ENCODE data around the gene AP5Z1. TPM values are rescaled to one million over a fixed set of nuclear protein-coding genes. Genes with fewer than 3 reads are reported as not detected.

Gene AP5Z1
- total and polyA plus RNA-seq, 2 donors: 19.2 to 104 TPM

DNA sequence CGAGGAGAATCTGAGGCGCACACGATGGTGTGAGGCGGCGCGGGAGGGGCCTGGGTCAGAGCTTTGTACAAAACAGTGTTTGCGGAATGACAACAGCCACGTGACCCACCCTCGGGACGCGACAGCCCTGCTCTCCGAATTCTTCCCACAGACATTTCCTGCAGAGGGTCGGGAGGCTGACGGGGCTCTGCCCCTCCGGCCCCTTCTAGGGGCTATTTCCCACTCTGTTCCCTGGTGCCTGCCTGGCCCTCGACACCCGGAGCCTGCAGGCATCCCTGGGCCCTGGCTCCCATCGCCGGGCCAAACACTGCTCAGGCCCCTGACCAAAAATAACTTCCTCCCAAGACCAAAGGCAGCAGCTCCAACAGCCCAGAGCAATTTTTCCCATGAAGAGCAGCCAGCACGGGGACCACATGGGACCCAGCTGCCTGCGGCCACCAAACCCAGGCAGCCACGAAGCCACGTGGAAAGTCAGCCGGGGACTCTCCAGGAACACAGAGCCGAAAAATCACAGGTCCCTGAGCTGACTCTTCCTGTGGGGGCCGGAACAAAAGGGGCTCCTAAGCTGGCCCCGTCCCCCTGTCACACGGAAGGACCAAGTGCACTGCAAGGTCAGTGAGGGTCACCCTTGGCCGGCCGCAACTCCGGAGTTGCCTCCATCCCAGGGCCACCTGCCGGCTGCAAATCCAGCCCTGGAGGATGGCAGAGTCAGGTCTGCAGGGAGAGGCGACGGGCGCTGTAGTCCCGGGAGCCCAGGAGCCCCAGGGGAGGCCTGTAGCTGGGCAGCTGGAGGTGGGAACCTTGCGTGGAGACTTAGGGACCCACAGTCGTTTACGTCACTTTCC is 44.4 kb downstream of the AP5Z1 start:
- Histone ChIP-seq H3K4me3 (ENCODE audit: low read length in 2 of 2) (no peak overlapping the region), H3K9me3 (ENCODE audit: control insufficient read depth in 2 of 2, insufficient read depth in 1 of 2, low read length in 1 of 2) (no peaks in the 10 kb centered on the region), H3K36me3 (ENCODE audit: control insufficient read depth in 2 of 2, insufficient read depth in 2 of 2, low read length in 1 of 2) (no peaks in the 10 kb centered on the region), H3K27ac (ENCODE audit: low read depth in 1 of 2, low read length in 1 of 2) (no peak overlapping the region), H3K4me1 (ENCODE audit: control insufficient read depth in 2 of 2, insufficient read depth in 2 of 2, low read length in 2 of 2) (no peaks in the 10 kb centered on the region), H3K27me3 (ENCODE audit: control insufficient read depth in 2 of 2, insufficient read depth in 1 of 2, low read length in 1 of 2) (peaks cover 0 to 2% of the 10 kb centered on the region in 2 donors)
- 84% methylated on average over 39 of the region's 39 CpGs for WGBS
- no peak for DNase-seq (ENCODE audit: low read depth in 6 of 9, low spot score in 9 of 9)

DNA sequence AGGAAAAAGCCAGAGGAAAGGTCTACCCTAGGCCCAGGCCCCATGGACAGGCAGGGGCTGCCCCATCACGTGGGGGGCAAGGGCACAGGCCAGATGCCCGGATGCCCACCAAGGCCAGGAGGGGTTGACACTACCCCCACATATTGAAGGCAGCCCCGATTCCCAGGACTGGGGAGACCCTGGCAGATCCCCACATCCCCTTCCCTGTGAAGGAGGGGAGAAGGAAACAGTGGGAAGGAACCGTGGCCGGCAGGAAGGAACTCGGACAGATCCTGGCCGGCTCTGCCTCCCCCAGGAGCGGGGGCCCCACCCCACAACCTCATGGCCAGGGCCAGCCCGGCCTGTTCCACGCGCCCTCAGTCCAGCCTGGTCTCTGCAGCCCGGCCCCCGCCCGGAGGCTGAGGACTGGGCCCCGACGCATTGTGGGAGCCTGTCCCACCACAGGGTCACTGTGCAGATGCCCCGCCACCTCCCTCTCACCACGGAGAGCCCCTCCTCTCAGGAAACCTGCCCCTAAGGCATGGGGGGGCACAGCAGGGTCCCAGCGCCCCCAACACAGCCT is 45.1 kb downstream of the AP5Z1 start:
- H3K4me1 ChIP-seq (ENCODE audit: control insufficient read depth in 2 of 2, insufficient read depth in 2 of 2, low read length in 2 of 2): no peaks in the 10 kb centered on the region
- 93% methylated on average over 19 of the region's 19 CpGs for WGBS
- no peak for DNase-seq (ENCODE audit: low read depth in 6 of 9, low spot score in 9 of 9)
- H3K9me3 ChIP-seq (ENCODE audit: control insufficient read depth in 2 of 2, insufficient read depth in 1 of 2, low read length in 1 of 2): no peaks in the 10 kb centered on the region
- H3K36me3 ChIP-seq (ENCODE audit: control insufficient read depth in 2 of 2, insufficient read depth in 2 of 2, low read length in 1 of 2): no peaks in the 10 kb centered on the region
- peaks cover 0 to 2% of the 10 kb centered on the region in 2 donors for H3K27me3 ChIP-seq (ENCODE audit: control insufficient read depth in 2 of 2, insufficient read depth in 1 of 2, low read length in 1 of 2)
- no peak overlapping the region for H3K4me3 ChIP-seq (ENCODE audit: low read length in 2 of 2)
- no peak overlapping the region for H3K27ac ChIP-seq (ENCODE audit: low read depth in 1 of 2, low read length in 1 of 2)

DNA sequence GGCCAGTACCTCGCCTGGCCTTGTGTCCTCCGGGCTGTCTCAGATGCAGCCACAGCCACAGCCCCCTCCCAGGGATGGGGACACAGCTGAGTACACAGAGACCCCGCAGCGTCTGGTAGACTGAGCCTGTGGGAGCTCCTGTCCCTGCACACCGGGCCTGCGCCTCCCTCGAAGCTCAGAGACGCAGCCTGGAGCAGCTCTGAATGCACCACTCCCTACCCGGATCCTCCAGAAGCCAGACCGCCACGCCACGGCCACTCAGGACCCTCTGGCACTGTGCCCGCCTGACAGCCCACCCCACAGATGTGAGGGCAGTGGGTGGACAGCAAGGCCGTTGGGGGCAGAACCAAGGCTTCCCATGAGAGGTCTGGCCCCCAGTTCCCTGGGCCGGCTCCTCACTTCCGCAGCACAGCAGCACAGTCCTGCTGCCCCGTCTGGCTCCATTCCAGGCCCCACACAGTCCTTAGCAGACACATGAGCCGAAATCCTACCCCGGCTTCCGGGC is 45.6 kb downstream of the AP5Z1 start:
- H3K4me1 ChIP-seq (ENCODE audit: control insufficient read depth in 2 of 2, insufficient read depth in 2 of 2, low read length in 2 of 2): no peaks in the 10 kb centered on the region
- H3K9me3 ChIP-seq (ENCODE audit: control insufficient read depth in 2 of 2, insufficient read depth in 1 of 2, low read length in 1 of 2): no peaks in the 10 kb centered on the region
- peaks cover 0 to 2% of the 10 kb centered on the region in 2 donors for H3K27me3 ChIP-seq (ENCODE audit: control insufficient read depth in 2 of 2, insufficient read depth in 1 of 2, low read length in 1 of 2)
- H3K27ac ChIP-seq (ENCODE audit: low read depth in 1 of 2, low read length in 1 of 2): no peak overlapping the region
- no peak for DNase-seq (ENCODE audit: low read depth in 6 of 9, low spot score in 9 of 9)
- H3K36me3 ChIP-seq (ENCODE audit: control insufficient read depth in 2 of 2, insufficient read depth in 2 of 2, low read length in 1 of 2): no peaks in the 10 kb centered on the region
- no peak overlapping the region for H3K4me3 ChIP-seq (ENCODE audit: low read length in 2 of 2)
- 97% methylated on average over 20 of the region's 20 CpGs for WGBS

DNA sequence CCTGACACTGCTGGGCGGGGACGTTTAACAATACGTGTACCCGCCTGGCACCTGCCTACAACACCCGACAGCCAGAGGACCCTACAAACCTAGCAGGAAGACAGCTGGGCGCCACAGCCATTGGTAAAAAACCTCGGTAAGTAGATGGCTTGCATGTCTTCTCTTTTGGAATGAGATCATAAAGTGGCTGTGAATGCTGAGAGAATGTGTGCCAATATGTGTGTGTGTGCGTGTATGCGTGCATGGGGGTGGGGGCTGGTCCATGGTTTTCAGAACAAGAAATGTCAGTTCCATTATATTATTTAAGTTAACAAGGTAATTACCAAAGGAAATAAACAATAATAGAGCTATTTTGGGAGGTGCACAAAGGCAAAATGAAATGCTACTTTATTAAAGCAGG is 47.3 kb downstream of the AP5Z1 start:
- H3K9me3 ChIP-seq (ENCODE audit: control insufficient read depth in 2 of 2, insufficient read depth in 1 of 2, low read length in 1 of 2): no peaks in the 10 kb centered on the region
- no peak overlapping the region for H3K27ac ChIP-seq (ENCODE audit: low read depth in 1 of 2, low read length in 1 of 2)
- H3K36me3 ChIP-seq (ENCODE audit: control insufficient read depth in 2 of 2, insufficient read depth in 2 of 2, low read length in 1 of 2): no peaks in the 10 kb centered on the region
- no peak for DNase-seq (ENCODE audit: low read depth in 6 of 9, low spot score in 9 of 9)
- peaks cover 0 to 2% of the 10 kb centered on the region in 2 donors for H3K27me3 ChIP-seq (ENCODE audit: control insufficient read depth in 2 of 2, insufficient read depth in 1 of 2, low read length in 1 of 2)
- H3K4me3 ChIP-seq (ENCODE audit: low read length in 2 of 2): no peak overlapping the region
- no peaks in the 10 kb centered on the region for H3K4me1 ChIP-seq (ENCODE audit: control insufficient read depth in 2 of 2, insufficient read depth in 2 of 2, low read length in 2 of 2)
- WGBS: 88% methylated on average over 9 of the region's 9 CpGs

DNA sequence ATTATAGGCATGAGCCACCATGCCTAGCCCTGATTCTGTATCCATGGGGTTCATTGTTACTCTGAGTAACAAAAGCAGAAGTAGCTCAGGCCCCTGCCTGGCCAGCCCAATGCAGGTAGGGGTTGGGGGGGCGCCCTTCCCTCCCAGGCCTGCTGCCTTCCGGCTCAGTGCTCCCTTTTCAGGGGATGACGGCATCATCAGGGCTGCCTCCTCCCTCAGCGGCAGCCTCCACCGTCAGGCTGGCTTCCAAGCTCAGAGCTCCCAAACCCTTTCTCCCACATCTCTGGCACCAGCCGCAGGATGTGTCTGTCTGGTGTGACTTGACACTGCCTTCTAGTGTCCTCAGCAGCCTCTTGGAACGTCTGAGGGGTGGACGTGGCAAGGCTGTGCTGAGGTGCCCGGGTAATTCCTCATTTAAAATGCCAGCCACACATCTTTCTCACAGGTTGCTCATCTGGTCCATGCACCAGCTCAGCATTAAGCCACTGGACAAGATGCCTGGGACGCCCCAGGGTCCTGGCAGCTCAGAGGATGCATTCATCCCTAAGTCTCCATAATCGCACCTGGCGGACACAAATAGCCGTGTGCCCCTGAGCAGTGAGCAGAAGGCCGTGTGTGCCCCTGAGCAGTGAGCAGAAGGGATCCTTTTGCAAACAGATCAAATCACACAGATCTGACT is 48.2 kb downstream of the AP5Z1 start:
- Histone ChIP-seq H3K27me3 (ENCODE audit: control insufficient read depth in 2 of 2, insufficient read depth in 1 of 2, low read length in 1 of 2) (peaks cover 0 to 2% of the 10 kb centered on the region in 2 donors), H3K36me3 (ENCODE audit: control insufficient read depth in 2 of 2, insufficient read depth in 2 of 2, low read length in 1 of 2) (no peaks in the 10 kb centered on the region), H3K4me3 (ENCODE audit: low read length in 2 of 2) (no peak overlapping the region), H3K4me1 (ENCODE audit: control insufficient read depth in 2 of 2, insufficient read depth in 2 of 2, low read length in 2 of 2) (no peaks in the 10 kb centered on the region), H3K9me3 (ENCODE audit: control insufficient read depth in 2 of 2, insufficient read depth in 1 of 2, low read length in 1 of 2) (no peaks in the 10 kb centered on the region), H3K27ac (ENCODE audit: low read depth in 1 of 2, low read length in 1 of 2) (no peak overlapping the region)
- WGBS: 59% methylated on average over 14 of the region's 14 CpGs
- DNase-seq (ENCODE audit: low read depth in 6 of 9, low spot score in 9 of 9): no peak

DNA sequence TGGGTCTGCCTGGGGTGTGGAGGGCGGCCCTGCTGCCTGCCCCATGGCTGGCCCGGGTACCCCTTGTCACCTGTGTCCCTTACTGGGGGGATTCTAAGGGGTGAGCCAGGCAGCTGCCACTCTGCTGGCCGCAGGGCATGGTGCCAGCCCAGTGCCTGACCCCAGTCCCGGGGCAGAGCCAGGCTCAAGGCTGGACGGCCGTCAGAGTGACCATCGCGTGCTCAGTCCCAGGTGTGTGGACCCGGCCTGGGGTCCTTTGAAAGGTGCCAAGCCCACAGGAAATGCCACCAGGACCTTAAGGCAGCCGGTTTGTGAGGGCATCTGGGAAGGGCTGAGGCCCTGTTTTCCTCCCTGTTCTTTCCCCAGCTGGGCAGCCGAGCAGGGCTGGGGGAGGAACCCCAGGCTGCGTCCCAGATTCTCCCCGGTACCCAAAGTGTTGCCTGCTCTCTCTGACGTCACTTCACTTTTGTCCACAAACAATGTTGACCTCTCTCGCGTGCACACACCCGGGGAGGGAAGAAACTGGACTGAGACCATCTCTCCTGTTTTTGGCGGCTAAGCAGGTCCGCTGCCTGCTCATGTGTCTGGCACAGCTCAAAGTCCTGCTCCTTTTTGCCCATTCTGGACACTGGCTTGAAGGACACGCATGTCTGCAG is 48.8 kb downstream of the AP5Z1 start:
- H3K4me1 ChIP-seq (ENCODE audit: control insufficient read depth in 2 of 2, insufficient read depth in 2 of 2, low read length in 2 of 2): no peaks in the 10 kb centered on the region
- no peak for DNase-seq (ENCODE audit: low read depth in 6 of 9, low spot score in 9 of 9)
- H3K4me3 ChIP-seq (ENCODE audit: low read length in 2 of 2): no peak overlapping the region
- no peak overlapping the region for H3K27ac ChIP-seq (ENCODE audit: low read depth in 1 of 2, low read length in 1 of 2)
- WGBS: 95% methylated on average over 20 of the region's 20 CpGs
- peaks cover 0 to 2% of the 10 kb centered on the region in 2 donors for H3K27me3 ChIP-seq (ENCODE audit: control insufficient read depth in 2 of 2, insufficient read depth in 1 of 2, low read length in 1 of 2)
- no peaks in the 10 kb centered on the region for H3K9me3 ChIP-seq (ENCODE audit: control insufficient read depth in 2 of 2, insufficient read depth in 1 of 2, low read length in 1 of 2)
- no peaks in the 10 kb centered on the region for H3K36me3 ChIP-seq (ENCODE audit: control insufficient read depth in 2 of 2, insufficient read depth in 2 of 2, low read length in 1 of 2)

DNA sequence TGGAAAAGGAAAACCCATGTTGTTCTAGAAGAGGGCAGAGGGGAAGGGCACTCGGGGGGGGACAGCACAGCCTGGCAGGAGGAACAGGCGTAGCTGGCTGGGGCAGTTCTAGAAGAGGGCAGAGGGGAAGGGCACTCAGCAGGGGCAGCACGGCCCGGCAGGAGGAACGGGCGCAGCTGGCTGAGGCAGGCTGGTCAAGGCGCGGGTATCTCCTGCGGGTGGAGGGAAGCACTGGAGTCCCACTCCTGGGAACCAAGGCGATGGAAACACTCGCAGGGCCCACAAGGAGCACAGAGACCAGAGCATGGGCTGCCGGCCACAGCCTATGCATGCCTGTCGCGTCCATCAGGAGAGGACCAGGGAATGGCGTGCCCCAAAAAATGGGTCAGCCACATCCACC is 49.7 kb downstream of the AP5Z1 start:
- no peak for DNase-seq (ENCODE audit: low read depth in 6 of 9, low spot score in 9 of 9)
- Histone ChIP-seq H3K36me3 (ENCODE audit: control insufficient read depth in 2 of 2, insufficient read depth in 2 of 2, low read length in 1 of 2) (no peaks in the 10 kb centered on the region), H3K27me3 (ENCODE audit: control insufficient read depth in 2 of 2, insufficient read depth in 1 of 2, low read length in 1 of 2) (no peaks in the 10 kb centered on the region), H3K27ac (ENCODE audit: low read depth in 1 of 2, low read length in 1 of 2) (no peak overlapping the region), H3K9me3 (ENCODE audit: control insufficient read depth in 2 of 2, insufficient read depth in 1 of 2, low read length in 1 of 2) (peaks cover 0 to 3% of the 10 kb centered on the region in 2 donors), H3K4me3 (ENCODE audit: low read length in 2 of 2) (no peak overlapping the region), H3K4me1 (ENCODE audit: control insufficient read depth in 2 of 2, insufficient read depth in 2 of 2, low read length in 2 of 2) (no peaks in the 10 kb centered on the region)
- WGBS: 95% methylated on average over 15 of the region's 15 CpGs

DNA sequence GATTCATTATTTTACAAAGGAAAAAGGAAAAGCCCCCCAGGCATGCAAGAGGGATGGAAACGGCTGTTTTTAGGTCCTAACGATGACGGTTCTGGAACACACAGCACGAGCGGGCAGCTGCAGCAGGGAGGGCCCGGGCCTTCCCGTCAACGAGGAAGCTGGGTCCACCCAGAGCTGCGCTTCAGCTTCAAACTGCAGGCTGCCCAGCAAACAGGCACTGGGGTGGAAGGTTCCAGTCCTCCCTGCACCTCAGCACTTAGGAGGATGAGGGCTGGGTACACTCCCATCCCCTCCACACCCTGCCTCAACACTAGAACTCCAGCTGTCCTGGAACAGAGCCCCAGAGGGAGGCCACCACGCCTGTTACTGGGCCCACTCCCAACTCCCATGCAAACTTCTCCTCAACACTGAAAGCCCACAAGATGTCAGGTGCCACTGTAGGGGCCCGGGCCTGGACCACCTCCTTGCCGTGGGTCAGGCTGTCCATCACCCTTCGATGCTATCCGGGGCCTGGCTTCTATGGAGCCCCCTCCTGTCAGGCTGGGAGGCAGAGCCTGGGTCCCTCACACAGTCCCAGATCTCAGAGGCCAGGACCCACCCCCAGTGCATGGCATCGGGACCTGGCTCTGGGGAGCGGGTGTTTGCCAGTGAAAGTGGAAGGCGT is 53.4 kb downstream of the AP5Z1 start:
- Histone ChIP-seq H3K36me3 (ENCODE audit: control insufficient read depth in 2 of 2, insufficient read depth in 2 of 2, low read length in 1 of 2) (no peaks in the 10 kb centered on the region), H3K27ac (ENCODE audit: low read depth in 1 of 2, low read length in 1 of 2) (no peak overlapping the region), H3K9me3 (ENCODE audit: control insufficient read depth in 2 of 2, insufficient read depth in 1 of 2, low read length in 1 of 2) (peaks cover 0 to 5% of the 10 kb centered on the region in 2 donors), H3K27me3 (ENCODE audit: control insufficient read depth in 2 of 2, insufficient read depth in 1 of 2, low read length in 1 of 2) (no peaks in the 10 kb centered on the region), H3K4me3 (ENCODE audit: low read length in 2 of 2) (no peak overlapping the region), H3K4me1 (ENCODE audit: control insufficient read depth in 2 of 2, insufficient read depth in 2 of 2, low read length in 2 of 2) (no peaks in the 10 kb centered on the region)
- DNase-seq (ENCODE audit: low read depth in 6 of 9, low spot score in 9 of 9): no peak
- WGBS: 95% methylated on average over 17 of the region's 17 CpGs

Data from thymus (tissue), 11 donors.